Stimulated activated CD4-positive, alpha-beta T cell treated with anti-CD3 and anti-CD28 coated beads, Interleukin-12 subunit alpha, Interleukin-12 subunit beta, amount 100 ng/mL, for 24 hours (primary cell): ENCODE measurements around the gene PHF21A.
"Not testable (repeated sequence)": the region's sequence is repeated elsewhere in the genome, so short reads cannot be mapped to it uniquely, and the experiment has no call there.

Experiments
- DNase-seq, 2 experiments: peaks; one replicate each; pipeline ENCODE4 v3.0.0-alpha.2; 2020; ENCODE audit warnings: low read depth in 2 of 2

PHF21A gene

GRCh38 chr11:46036969-46037368 is 84.3 kb downstream of the PHF21A start:
- no peak for DNase-seq

- no peak for DNase-seq
Observed at GRCh38 chr11:46036009-46036408, 85.2 kb downstream of the PHF21A start.

GRCh38 chr11:46034041-46034440 is 87.2 kb downstream of the PHF21A start:
- no peak for DNase-seq

- DNase-seq: no peak
Observed at GRCh38 chr11:46026606-46027293, 94.5 kb downstream of the PHF21A start.

GRCh38 chr11:46020084-46020599 is 101.1 kb downstream of the PHF21A start:
- DNase-seq: no peak

GRCh38 chr11:46018651-46019050 is 102.6 kb downstream of the PHF21A start:
- no peak for DNase-seq

DNA sequence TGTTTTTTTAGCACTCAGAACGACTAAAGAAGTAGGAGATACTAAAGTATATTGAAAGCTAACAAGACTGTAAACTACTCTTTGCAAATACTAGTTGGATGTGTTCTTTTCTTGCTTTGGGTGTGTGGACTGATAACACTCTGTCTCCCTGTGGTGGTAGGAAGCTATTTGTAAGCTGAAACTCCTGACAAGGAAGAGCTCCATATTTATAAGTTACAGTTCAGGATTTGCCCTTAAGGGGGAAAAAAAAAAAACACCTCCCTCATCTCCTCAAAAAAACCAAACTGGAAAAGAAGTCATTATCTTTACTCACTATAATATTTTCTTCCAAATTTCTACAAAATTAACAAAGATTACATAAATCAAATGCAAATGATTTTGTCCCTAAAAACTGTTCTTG is 103.9 kb downstream of the PHF21A start:
- no peak for DNase-seq

DNA sequence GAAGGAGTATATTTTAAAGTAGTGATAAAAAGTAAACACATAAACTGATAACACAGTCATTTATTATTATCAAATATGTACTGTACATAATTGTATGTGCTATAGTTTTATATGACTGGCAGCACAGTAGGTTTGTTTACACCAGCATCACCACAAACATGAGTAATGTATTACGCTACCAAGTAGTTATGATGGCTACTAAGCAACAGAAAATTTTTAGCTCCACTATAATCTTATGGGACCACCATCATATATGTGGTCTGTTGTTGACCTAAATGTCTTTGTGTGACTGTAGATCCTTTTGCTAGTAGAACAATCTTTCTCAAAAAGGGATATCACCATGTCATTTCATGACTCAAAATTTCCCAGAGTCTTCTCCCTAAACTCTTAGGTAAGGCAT is 105.3 kb downstream of the PHF21A start:
- no peak for DNase-seq

DNA sequence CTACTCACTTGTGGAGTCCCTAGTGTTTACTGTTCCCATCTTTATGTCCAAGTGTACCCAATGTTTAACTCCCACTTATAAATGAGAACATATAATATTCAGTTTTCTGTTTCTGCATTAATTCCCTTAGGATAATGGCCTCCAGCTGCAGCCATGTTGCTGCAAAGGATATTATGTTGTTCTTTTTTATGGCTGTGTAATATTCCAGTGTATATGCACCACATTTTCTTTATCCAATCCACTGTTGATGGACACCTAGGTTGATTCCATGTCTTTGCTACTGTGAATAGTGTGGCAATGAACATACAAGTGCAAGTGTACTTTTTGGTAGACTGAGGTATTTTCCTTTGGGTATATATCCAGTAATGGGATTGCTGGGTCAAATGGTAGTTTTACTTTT is 107.1 kb downstream of the PHF21A start:
- not testable (repeated sequence) for DNase-seq

- no peak for DNase-seq
Observed at GRCh38 chr11:46012185-46012584, 109.1 kb downstream of the PHF21A start.

GRCh38 chr11:46010100-46010499 is 111.2 kb downstream of the PHF21A start:
- DNase-seq: no peak

DNA sequence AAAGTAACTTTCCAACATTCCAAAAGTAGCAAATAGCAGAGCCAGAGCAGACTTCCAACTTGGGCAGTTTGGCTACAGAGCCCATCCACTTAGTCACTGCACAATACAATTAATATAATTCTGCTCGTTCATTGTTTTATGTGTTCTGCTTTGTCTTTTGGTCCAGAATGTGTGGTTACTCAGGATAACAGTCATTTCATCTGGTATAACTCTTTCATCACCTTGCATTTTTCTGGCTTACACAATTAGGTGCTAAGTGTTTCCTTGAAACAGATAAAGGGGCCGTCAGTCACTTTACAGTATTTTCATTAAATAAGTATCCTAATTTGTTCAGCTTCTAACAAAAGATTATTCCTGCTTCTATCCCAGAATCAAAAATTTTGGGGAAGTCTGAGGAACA is 111.6 kb downstream of the PHF21A start:
- DNase-seq: no peak

- no peak for DNase-seq
Observed at GRCh38 chr11:46006418-46007070, 114.7 kb downstream of the PHF21A start.

- no peak for DNase-seq
Observed at GRCh38 chr11:46003572-46003971, 117.7 kb downstream of the PHF21A start.

GRCh38 chr11:46002189-46002588 is 119.1 kb downstream of the PHF21A start:
- DNase-seq: no peak

- DNase-seq: no peak
Observed at GRCh38 chr11:46001448-46001914, 119.8 kb downstream of the PHF21A start.

GRCh38 chr11:45997599-45997998 is 123.7 kb downstream of the PHF21A start:
- DNase-seq: no peak

- no peak for DNase-seq
Observed at GRCh38 chr11:45995342-45995734, 125.9 kb downstream of the PHF21A start.

GRCh38 chr11:45994371-45995341 is 126.6 kb downstream of the PHF21A start:
- DNase-seq: no peak

- no peak for DNase-seq
Observed at GRCh38 chr11:45993531-45994001, 127.7 kb downstream of the PHF21A start.

DNA sequence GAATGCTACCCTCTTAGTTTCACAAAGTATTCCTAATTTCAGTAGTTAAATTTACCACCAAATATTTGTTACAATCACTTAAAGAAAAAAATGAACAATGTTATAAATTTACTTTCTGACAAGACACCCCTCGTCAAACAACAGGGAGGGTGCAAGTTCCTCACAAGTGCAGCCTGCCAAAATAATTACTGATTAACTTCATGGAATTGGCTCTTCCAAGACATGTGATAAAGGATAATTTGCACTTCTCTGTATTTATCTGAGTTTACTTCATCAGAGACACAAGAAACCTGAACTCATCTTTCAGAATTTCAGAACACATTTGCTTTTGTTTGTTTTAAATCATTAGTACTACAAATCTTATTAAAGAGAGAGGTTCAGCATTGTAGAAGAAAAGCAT is 132.3 kb downstream of the PHF21A start:
- no peak for DNase-seq

DNA sequence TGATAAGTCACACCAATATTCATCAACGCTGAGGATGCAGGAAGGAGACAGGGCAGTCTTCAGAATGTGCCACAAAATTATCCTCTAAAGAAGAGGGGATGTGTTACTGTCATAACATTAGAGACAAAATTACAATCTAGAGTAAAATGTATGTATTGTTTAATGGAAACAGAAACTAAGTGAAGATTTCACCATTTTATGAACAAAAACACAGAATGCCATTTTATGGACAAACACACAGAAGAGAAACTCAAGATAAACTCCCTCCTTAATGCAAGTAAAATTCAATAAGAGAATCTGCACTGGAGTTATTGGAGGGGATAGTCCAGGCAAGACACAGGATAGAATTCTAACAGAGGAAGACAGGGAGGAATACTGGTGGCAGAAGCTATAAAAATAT is 136.0 kb downstream of the PHF21A start:
- no peak for DNase-seq
